Hepatocyte (in vitro differentiated cells): ENCODE data around the gene VASN. TPM values are rescaled to one million over a fixed set of nuclear protein-coding genes. Genes with fewer than 3 reads are reported as not detected.

Experiments used
- DNase-seq: peaks from one replicate; pipeline ENCODE4 v3.0.0-alpha.2; 2016; ENCODE audit warnings: low spot score
- H2AFZ ChIP-seq: fragments of 200-600 bp; sonication (generic); 2 replicates; pipeline ENCODE4 v1.6.0; 2016; ENCODE audit warnings: antibody characterized with exemption, mild to moderate bottlenecking
- H3K27ac ChIP-seq: fragments of 200-600 bp; sonication (generic); 2 replicates; pipeline ENCODE4 v1.5.1; 2016; ENCODE audit warnings: mild to moderate bottlenecking
- H3K27me3 ChIP-seq: fragments of 200-600 bp; sonication (generic); 2 replicates; pipeline ENCODE4 v1.6.1; 2016
- H3K36me3 ChIP-seq: fragments of 200-600 bp; sonication (generic); replicated peaks from 2 replicates; pipeline ENCODE4 v1.5.1; 2016; ENCODE audit warnings: low read depth; ENCODE audit not compliant: insufficient read depth
- H3K4me1 ChIP-seq: fragments of 200-600 bp; sonication (generic); 2 replicates; pipeline ENCODE4 v1.5.1; 2016; ENCODE audit warnings: mild to moderate bottlenecking, moderate library complexity; ENCODE audit not compliant: insufficient read depth
- H3K4me2 ChIP-seq: fragments of 200-600 bp; sonication (generic); 2 replicates; pipeline ENCODE4 v1.6.0; 2016
- H3K4me3 ChIP-seq: fragments of 200-600 bp; sonication (generic); 2 replicates; pipeline ENCODE4 v1.5.1; 2016; ENCODE audit warnings: mild to moderate bottlenecking
- H3K79me2 ChIP-seq: fragments of 200-600 bp; sonication (generic); 2 replicates; pipeline ENCODE4 v1.6.0; 2017; ENCODE audit warnings: mild to moderate bottlenecking
- H3K9me2 ChIP-seq: fragments of 200-600 bp; sonication (generic); replicated peaks from 2 replicates; pipeline ENCODE4 v1.6.0; 2017; ENCODE audit warnings: mild to moderate bottlenecking; ENCODE audit not compliant: insufficient read depth
- H3K9me3 ChIP-seq: fragments of 200-600 bp; sonication (generic); 2 replicates; pipeline ENCODE4 v1.5.1; 2016; ENCODE audit warnings: low read depth, mild to moderate bottlenecking
- H4K20me1 ChIP-seq: fragments of 200-600 bp; sonication (generic); 2 replicates; pipeline ENCODE4 v1.6.0; 2016; ENCODE audit warnings: mild to moderate bottlenecking; ENCODE audit not compliant: insufficient read depth, poor library complexity, severe bottlenecking
- EZH2 ChIP-seq: fragments of 200-600 bp; sonication (generic); IDR thresholded peaks from 2 replicates; pipeline ENCODE4 v1.6.1; 2016; ENCODE audit warnings: antibody characterized with exemption, mild to moderate bottlenecking, borderline replicate concordance
- EZH2phosphoT487 ChIP-seq: fragments of 200-600 bp; sonication (generic); IDR thresholded peaks from one replicate; pipeline ENCODE4 v1.6.1; 2018; ENCODE audit warnings: antibody characterized with exemption, mild to moderate bottlenecking, low read depth, moderate library complexity; ENCODE audit not compliant: unreplicated experiment, severe bottlenecking
- WGBS: methylation state at CpG from one replicate; pipeline ENCODE4 v1.1.6; 2016; ENCODE audit warnings: low lambda C conversion rate; ENCODE audit errors: missing lambda C conversion rate; 5-methylcytosine and 5-hydroxymethylcytosine counted together
- polyA plus RNA-seq: library from polyadenylated mRNA; unstranded; fragments of >200 nt; fragmentation: Nextera tagmentation; extraction: Ambion mirVana; gene quantifications from 2 replicates; pipeline ENCODE4 v1.2.1, GENCODE V29; 2016
- total RNA-seq: library from RNA; depleted of rRNA; stranded (reverse); fragments of >200 nt; gene quantifications from 2 replicates; pipeline ENCODE4 v1.2.3, GENCODE V29; 2014
- TF ChIP-seq, protein P1 (sequence below): fragments of 200-600 bp; sonication (generic); IDR thresholded peaks from 2 replicates; pipeline ENCODE4 v1.5.1; 2016; ENCODE audit warnings: antibody characterized with exemption, mild to moderate bottlenecking; ENCODE audit not compliant: poor library complexity

Gene VASN
- total and polyA plus RNA-seq, 2 experiments from 2014 or later: 12.1 to 64.2 TPM

DNA sequence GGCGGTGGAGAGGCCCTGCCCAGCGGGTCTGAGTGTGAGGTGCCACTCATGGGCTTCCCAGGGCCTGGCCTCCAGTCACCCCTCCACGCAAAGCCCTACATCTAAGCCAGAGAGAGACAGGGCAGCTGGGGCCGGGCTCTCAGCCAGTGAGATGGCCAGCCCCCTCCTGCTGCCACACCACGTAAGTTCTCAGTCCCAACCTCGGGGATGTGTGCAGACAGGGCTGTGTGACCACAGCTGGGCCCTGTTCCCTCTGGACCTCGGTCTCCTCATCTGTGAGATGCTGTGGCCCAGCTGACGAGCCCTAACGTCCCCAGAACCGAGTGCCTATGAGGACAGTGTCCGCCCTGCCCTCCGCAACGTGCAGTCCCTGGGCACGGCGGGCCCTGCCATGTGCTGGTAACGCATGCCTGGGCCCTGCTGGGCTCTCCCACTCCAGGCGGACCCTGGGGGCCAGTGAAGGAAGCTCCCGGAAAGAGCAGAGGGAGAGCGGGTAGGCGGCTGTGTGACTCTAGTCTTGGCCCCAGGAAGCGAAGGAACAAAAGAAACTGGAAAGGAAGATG, 11.2 kb downstream of the VASN start:
- H3K27me3 ChIP-seq: no peaks in the 10 kb centered on the region
- H3K36me3 ChIP-seq: no peaks in the 10 kb centered on the region
- H3K9me2 ChIP-seq: no peaks in the 10 kb centered on the region
- peaks cover 6% of the 10 kb centered on the region for H3K79me2 ChIP-seq
- no peak overlapping the region for H2AFZ ChIP-seq
- H4K20me1 ChIP-seq: peaks cover 17% of the 10 kb centered on the region
- no peak overlapping the region for H3K4me3 ChIP-seq
- DNase-seq: no peak
- no peaks in the 10 kb centered on the region for H3K9me3 ChIP-seq
- peaks cover 32% of the 10 kb centered on the region for H3K4me1 ChIP-seq
- H3K27ac ChIP-seq: no peak overlapping the region
- WGBS: 93% methylated on average over 21 of the region's 21 CpGs
- H3K4me2 ChIP-seq: no peak overlapping the region
- TF ChIP-seq EZH2phosphoT487 (no peak), EZH2 (no peak)
- TF ChIP-seq, protein P1, sequence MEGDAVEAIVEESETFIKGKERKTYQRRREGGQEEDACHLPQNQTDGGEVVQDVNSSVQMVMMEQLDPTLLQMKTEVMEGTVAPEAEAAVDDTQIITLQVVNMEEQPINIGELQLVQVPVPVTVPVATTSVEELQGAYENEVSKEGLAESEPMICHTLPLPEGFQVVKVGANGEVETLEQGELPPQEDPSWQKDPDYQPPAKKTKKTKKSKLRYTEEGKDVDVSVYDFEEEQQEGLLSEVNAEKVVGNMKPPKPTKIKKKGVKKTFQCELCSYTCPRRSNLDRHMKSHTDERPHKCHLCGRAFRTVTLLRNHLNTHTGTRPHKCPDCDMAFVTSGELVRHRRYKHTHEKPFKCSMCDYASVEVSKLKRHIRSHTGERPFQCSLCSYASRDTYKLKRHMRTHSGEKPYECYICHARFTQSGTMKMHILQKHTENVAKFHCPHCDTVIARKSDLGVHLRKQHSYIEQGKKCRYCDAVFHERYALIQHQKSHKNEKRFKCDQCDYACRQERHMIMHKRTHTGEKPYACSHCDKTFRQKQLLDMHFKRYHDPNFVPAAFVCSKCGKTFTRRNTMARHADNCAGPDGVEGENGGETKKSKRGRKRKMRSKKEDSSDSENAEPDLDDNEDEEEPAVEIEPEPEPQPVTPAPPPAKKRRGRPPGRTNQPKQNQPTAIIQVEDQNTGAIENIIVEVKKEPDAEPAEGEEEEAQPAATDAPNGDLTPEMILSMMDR: no peak

DNA sequence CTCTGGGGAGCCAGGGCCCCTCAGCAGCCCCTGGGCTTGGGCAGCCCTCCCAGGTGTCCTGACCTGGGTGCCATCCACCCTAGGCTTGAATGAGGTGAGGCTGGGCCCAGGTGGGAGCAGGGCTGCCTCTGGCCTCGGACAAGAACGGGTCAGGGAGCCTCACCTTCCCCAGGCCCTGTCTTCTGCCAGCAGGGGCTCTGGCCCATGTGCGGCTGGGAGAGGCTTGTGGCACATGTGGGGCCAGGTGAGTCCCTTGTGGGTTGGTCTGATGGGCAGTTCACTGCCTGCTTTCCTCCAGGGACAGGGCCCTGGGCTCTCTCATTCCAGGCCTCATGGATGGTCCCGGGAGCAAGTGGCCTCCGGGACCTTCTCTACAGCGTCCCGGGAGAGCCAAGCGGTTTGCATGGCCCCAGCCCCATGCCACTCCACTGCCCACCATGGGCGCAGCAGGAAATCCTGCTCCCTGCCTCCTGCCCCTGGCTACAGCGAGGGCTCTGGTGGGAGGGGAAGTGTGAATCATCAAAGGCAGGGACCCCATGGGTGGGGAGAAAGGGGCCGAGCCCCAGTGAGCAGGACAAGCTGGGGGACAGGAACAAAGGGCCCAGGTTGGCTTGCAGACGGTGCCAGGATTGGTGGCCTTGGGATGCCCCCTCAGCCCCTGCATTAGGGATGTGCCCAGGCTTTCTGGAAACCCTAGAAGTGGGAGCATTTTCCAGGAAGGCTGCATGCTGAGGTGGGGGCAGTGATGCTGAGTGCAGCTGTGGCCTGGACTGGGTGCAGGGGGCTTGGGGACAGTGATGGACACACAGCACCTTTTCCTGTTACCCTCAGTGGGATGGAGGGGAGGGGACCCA, 12.2 kb downstream of the VASN start:
- Histone ChIP-seq H3K27ac (peak overlapping the region; percentile 86), H3K36me3 (no peaks in the 10 kb centered on the region), H3K27me3 (no peaks in the 10 kb centered on the region), H2AFZ (no peak overlapping the region), H3K79me2 (peaks cover 3% of the 10 kb centered on the region), H3K9me2 (no peaks in the 10 kb centered on the region), H4K20me1 (peaks cover 17% of the 10 kb centered on the region), H3K4me1 (peaks cover 37% of the 10 kb centered on the region), H3K4me2 (no peak overlapping the region), H3K4me3 (no peak overlapping the region), H3K9me3 (no peaks in the 10 kb centered on the region)
- WGBS: 98% methylated on average over 12 of the region's 12 CpGs
- DNase-seq: no peak
- no peak for TF ChIP-seq EZH2phosphoT487
- TF ChIP-seq, protein P1: no peak

DNA sequence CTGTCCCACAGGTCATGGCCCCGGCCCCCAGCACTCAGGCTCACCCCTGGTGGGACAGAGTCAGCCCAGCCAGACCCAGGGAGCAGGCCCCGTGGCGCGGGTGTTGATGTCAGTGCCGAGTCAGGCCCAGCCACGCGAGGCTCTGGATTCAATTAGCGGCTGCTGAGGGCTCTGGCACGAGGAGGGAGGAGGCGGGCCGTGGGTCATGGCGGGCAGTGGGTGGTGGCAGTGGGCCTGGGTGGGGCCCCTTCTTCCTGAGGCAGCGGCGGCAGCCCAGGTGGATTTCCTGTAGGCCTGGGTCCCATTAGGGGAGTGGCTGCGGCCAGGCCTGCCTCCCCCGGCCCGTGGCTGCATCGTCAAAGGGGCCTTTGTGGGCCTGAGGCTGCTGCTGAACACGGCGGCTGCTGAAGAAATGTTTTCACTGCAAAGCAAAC, 12.9 kb downstream of the VASN start:
- Histone ChIP-seq H4K20me1 (peaks cover 14% of the 10 kb centered on the region), H3K36me3 (no peaks in the 10 kb centered on the region), H3K27ac (peak overlapping the region; percentile 86), H3K27me3 (no peaks in the 10 kb centered on the region), H2AFZ (no peak overlapping the region), H3K9me2 (no peaks in the 10 kb centered on the region), H3K4me3 (no peak overlapping the region), H3K4me1 (peaks cover 44% of the 10 kb centered on the region), H3K9me3 (no peaks in the 10 kb centered on the region), H3K79me2 (no peaks in the 10 kb centered on the region), H3K4me2 (no peak overlapping the region)
- DNase-seq: peak; percentile 72
- WGBS: 51% methylated on average over 19 of the region's 20 CpGs
- TF ChIP-seq, protein P1: no peak
- TF ChIP-seq EZH2 (no peak), EZH2phosphoT487 (no peak)
